Trophoblast cell (in vitro differentiated cells and primary cell): ENCODE data around the gene CD300LB.

Source experiments
- DNase-seq, 2 donors: peaks; one replicate each; pipeline ENCODE4 v3.0.0-alpha.2; 2016
- H2AFZ ChIP-seq: 2 replicates; pipeline ENCODE4 v1.6.1; 2013; ENCODE audit warnings: low read length, moderate library complexity, mild to moderate bottlenecking; ENCODE audit not compliant: insufficient read depth, poor library complexity
- H2AK5ac ChIP-seq: 2 replicates; pipeline ENCODE4 v1.6.1; 2013; ENCODE audit warnings: mild to moderate bottlenecking, low read length
- H2BK120ac ChIP-seq: 2 replicates; pipeline ENCODE4 v1.6.1; 2013; ENCODE audit warnings: low read length, mild to moderate bottlenecking, moderate library complexity; ENCODE audit not compliant: insufficient read depth, poor library complexity
- H2BK12ac ChIP-seq: 2 replicates; pipeline ENCODE4 v1.6.1; 2013; ENCODE audit warnings: mild to moderate bottlenecking, low read length, moderate library complexity
- H2BK5ac ChIP-seq: 2 replicates; pipeline ENCODE4 v1.6.1; 2013; ENCODE audit warnings: low read length, low read depth, moderate library complexity, mild to moderate bottlenecking; ENCODE audit not compliant: poor library complexity
- H3K14ac ChIP-seq: 2 replicates; pipeline ENCODE4 v1.6.1; 2013; ENCODE audit warnings: mild to moderate bottlenecking, low read length
- H3K18ac ChIP-seq: 2 replicates; pipeline ENCODE4 v1.6.1; 2013; ENCODE audit warnings: mild to moderate bottlenecking, low read length
- H3K23ac ChIP-seq: 2 replicates; pipeline ENCODE4 v1.6.1; 2013; ENCODE audit warnings: low read length
- H3K27ac ChIP-seq: 2 replicates; pipeline ENCODE4 v1.5.1; 2013; ENCODE audit warnings: low read depth, mild to moderate bottlenecking, inconsistent platforms, low read length, moderate library complexity
- H3K27me3 ChIP-seq: 2 replicates; pipeline ENCODE4 v1.6.1; 2013; ENCODE audit warnings: inconsistent platforms, mild to moderate bottlenecking, low read length, moderate library complexity; ENCODE audit not compliant: insufficient read depth
- H3K36me3 ChIP-seq, 2 experiments: 1 replicate in 1 of 2; 2 replicates in 1 of 2; pipeline ENCODE4 v1.6.1; 2013; ENCODE audit warnings: low read length in 2 of 2, mild to moderate bottlenecking in 2 of 2, moderate library complexity in 1 of 2; ENCODE audit not compliant: insufficient read depth in 2 of 2, control insufficient read depth in 1 of 2
- H3K4ac ChIP-seq: 2 replicates; pipeline ENCODE4 v1.6.1; 2013; ENCODE audit warnings: low read depth, mild to moderate bottlenecking, low read length, moderate library complexity
- H3K4me1 ChIP-seq, 2 experiments: 1 replicate in 1 of 2; 2 replicates in 1 of 2; pipeline ENCODE4 v1.6.1; 2013; ENCODE audit warnings: low read length in 2 of 2, mild to moderate bottlenecking in 2 of 2, moderate library complexity in 1 of 2; ENCODE audit not compliant: insufficient read depth in 2 of 2, control insufficient read depth in 1 of 2
- H3K4me2 ChIP-seq: 2 replicates; pipeline ENCODE4 v1.6.1; 2013; ENCODE audit warnings: inconsistent platforms, mild to moderate bottlenecking, low read length, moderate library complexity
- H3K4me3 ChIP-seq: 2 replicates; pipeline ENCODE4 v1.5.1; 2013; ENCODE audit warnings: mild to moderate bottlenecking, low read depth, low read length, inconsistent platforms
- H3K79me1 ChIP-seq: one replicate; pipeline ENCODE4 v1.6.1; 2013; ENCODE audit warnings: low read length
- H3K79me2 ChIP-seq: 2 replicates; pipeline ENCODE4 v1.6.1; 2013; ENCODE audit warnings: low read length, mild to moderate bottlenecking; ENCODE audit not compliant: control insufficient read depth, insufficient read depth, poor library complexity
- H3K9ac ChIP-seq: 2 replicates; pipeline ENCODE4 v1.6.1; 2013; ENCODE audit warnings: mild to moderate bottlenecking, low read length
- H3K9me3 ChIP-seq: 2 replicates; pipeline ENCODE4 v1.6.1; 2013; ENCODE audit warnings: low read depth, mild to moderate bottlenecking, control low read depth, inconsistent platforms, low read length; ENCODE audit not compliant: insufficient read depth
- H4K12ac ChIP-seq: 2 replicates; pipeline ENCODE4 v1.6.1; 2013; ENCODE audit warnings: low read depth, mild to moderate bottlenecking, low read length, moderate library complexity
- H4K8ac ChIP-seq: 2 replicates; pipeline ENCODE4 v1.6.1; 2013; ENCODE audit warnings: low read depth, mild to moderate bottlenecking, low read length, moderate library complexity
- H4K91ac ChIP-seq: one replicate; pipeline ENCODE4 v1.6.1; 2013; ENCODE audit warnings: low read depth, mild to moderate bottlenecking, low read length, moderate library complexity
- WGBS: extraction: QIAGEN DNeasy Blood & Tissue Kit; methylation state at CpG from one replicate; pipeline ENCODE4 v1.1.7; 2013; ENCODE audit warnings: missing lambda C conversion rate; ENCODE audit not compliant: insufficient read length, insufficient coverage; ENCODE audit errors: extremely low coverage; 5-methylcytosine and 5-hydroxymethylcytosine counted together

The CD300LB gene

DNA sequence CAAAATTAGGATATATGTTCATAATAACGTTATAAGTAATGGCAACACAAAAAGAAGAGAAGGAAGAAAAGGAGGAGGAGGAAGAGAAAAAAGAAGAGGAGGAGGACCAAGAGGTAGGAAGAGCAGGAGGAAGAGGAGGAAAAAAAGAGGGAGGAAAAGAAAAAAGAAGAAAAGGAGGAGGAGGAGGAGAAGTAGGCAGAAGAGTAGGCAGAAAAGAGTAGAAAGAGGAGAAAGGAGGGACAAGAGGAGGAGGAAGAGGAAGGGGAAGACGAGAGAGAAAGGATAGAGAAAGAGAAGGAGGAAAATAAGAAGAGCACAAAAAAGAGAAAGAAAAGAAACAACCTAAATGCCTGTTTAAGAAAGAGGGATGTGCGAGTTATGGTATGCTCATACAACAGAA is 5.6 kb upstream of the CD300LB start:
- H3K18ac ChIP-seq: no peak overlapping the region
- H3K79me2 ChIP-seq: no peaks in the 10 kb centered on the region
- no peak overlapping the region for H4K8ac ChIP-seq
- H3K4me3 ChIP-seq: no peak overlapping the region
- H3K79me1 ChIP-seq: no peaks in the 10 kb centered on the region
- no peak for DNase-seq
- H3K27ac ChIP-seq: no peak overlapping the region
- H3K9me3 ChIP-seq: no peaks in the 10 kb centered on the region
- H3K4me1 ChIP-seq: no peaks in the 10 kb centered on the region
- no peak overlapping the region for H2BK12ac ChIP-seq
- no peak overlapping the region for H2AK5ac ChIP-seq
- no peaks in the 10 kb centered on the region for H3K27me3 ChIP-seq
- H3K36me3 ChIP-seq: no peaks in the 10 kb centered on the region
- no peak overlapping the region for H3K14ac ChIP-seq
- H2AFZ ChIP-seq: no peak overlapping the region
- no peak overlapping the region for H2BK5ac ChIP-seq
- no CpG with 5 or more reads among the region's 3 CpGs for WGBS
- no peak overlapping the region for H3K4ac ChIP-seq
- no peak overlapping the region for H3K4me2 ChIP-seq
- H4K91ac ChIP-seq: no peak overlapping the region
- H4K12ac ChIP-seq: no peak overlapping the region
- no peak overlapping the region for H3K9ac ChIP-seq
- no peak overlapping the region for H3K23ac ChIP-seq
- H2BK120ac ChIP-seq: no peak overlapping the region

DNA sequence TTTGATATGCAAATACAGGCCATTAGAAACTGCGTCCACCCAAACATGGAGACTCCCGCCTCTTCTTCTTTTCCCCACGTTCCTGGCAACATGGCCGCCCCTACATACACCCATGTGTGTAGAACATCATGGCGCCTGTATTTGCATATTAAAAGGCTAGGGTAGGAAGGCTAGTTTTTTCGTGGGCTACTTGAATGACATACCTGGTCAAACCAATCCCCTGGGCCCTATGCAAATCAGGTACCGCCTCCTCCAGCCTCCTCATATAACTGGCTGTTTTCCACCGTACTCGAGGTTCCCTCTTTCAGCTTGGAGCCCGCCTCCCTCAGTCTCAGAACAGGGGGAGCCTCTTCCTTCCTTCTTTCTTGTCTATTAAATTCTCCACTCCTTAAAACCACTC is 840 bp upstream of the CD300LB start:
- Histone ChIP-seq H4K12ac (no peak overlapping the region), H3K9me3 (no peaks in the 10 kb centered on the region), H4K91ac (no peak overlapping the region), H3K79me1 (no peaks in the 10 kb centered on the region), H3K36me3 (no peaks in the 10 kb centered on the region), H3K23ac (no peak overlapping the region), H3K27ac (no peak overlapping the region), H3K4me3 (no peak overlapping the region), H2AFZ (no peak overlapping the region), H4K8ac (no peak overlapping the region), H2BK5ac (no peak overlapping the region), H3K9ac (no peak overlapping the region), H2AK5ac (no peak overlapping the region), H3K4ac (no peak overlapping the region), H2BK120ac (no peak overlapping the region), H3K27me3 (no peaks in the 10 kb centered on the region), H2BK12ac (no peak overlapping the region), H3K14ac (no peak overlapping the region), H3K18ac (no peak overlapping the region), H3K4me1 (no peaks in the 10 kb centered on the region), H3K4me2 (no peak overlapping the region), H3K79me2 (no peaks in the 10 kb centered on the region)
- peak in 1 of 2 donors; percentile 43 for DNase-seq
- WGBS: no CpG with 5 or more reads among the region's 10 CpGs

DNA sequence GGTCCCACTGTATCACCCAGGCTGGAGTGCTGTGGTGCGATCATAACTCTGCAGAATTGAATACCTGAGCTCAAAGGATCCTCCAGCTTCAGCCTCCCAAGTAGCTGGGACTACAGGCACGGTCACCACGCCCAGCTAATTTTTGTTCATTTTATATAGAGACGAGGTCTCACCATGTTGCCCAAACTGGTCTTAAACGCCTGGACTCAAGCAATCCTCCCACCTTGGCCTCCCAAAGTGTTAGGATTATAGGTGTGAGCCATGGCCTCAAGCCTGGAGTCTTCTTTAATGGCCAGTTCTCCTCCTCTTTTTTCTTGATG is 484 bp downstream of the CD300LB start:
- Histone ChIP-seq H3K9ac (no peak overlapping the region), H4K91ac (no peak overlapping the region), H3K27ac (no peak overlapping the region), H3K27me3 (no peaks in the 10 kb centered on the region), H3K9me3 (peaks cover 2% of the 10 kb centered on the region), H3K36me3 (no peaks in the 10 kb centered on the region), H2BK5ac (no peak overlapping the region), H3K23ac (no peak overlapping the region), H4K8ac (no peak overlapping the region), H2AFZ (no peak overlapping the region), H3K14ac (no peak overlapping the region), H2AK5ac (no peak overlapping the region), H3K18ac (no peak overlapping the region), H2BK120ac (no peak overlapping the region), H3K4me3 (no peak overlapping the region), H3K79me2 (no peaks in the 10 kb centered on the region), H3K4me1 (no peaks in the 10 kb centered on the region), H4K12ac (no peak overlapping the region), H3K79me1 (no peaks in the 10 kb centered on the region), H3K4me2 (no peak overlapping the region), H2BK12ac (no peak overlapping the region), H3K4ac (no peak overlapping the region)
- WGBS: no CpG with 5 or more reads among the region's 5 CpGs
- no peak for DNase-seq

DNA sequence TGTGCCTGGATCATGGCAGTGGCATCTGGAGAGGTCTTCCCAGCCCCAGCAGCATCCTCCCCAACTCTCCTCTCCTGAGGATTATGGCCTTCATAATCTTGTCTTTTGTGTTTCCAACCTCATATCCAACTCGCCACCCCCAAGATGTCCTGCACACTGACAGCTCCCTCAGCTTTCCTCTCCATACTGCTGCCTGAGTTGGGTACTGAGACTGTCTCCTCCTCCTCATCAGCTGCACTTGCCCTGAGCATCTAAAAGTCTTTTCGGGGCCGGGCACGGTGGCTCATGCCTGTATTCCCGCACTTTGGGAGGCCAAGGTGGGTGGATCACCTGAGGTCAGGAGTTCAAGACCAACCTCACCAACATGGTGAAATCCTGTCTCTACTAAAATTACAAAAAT is 2.0 kb downstream of the CD300LB start:
- Histone ChIP-seq H3K27ac (no peak overlapping the region), H4K12ac (no peak overlapping the region), H3K4ac (no peak overlapping the region), H2AFZ (no peak overlapping the region), H3K18ac (no peak overlapping the region), H3K4me3 (no peak overlapping the region), H3K4me2 (no peak overlapping the region), H3K36me3 (no peaks in the 10 kb centered on the region), H3K14ac (no peak overlapping the region), H2BK12ac (no peak overlapping the region), H4K8ac (no peak overlapping the region), H3K79me1 (no peaks in the 10 kb centered on the region), H4K91ac (no peak overlapping the region), H2BK5ac (no peak overlapping the region), H3K79me2 (no peaks in the 10 kb centered on the region), H3K9me3 (peaks cover 6% of the 10 kb centered on the region), H2AK5ac (no peak overlapping the region), H3K9ac (no peak overlapping the region), H3K23ac (no peak overlapping the region), H3K27me3 (no peaks in the 10 kb centered on the region), H3K4me1 (no peaks in the 10 kb centered on the region), H2BK120ac (no peak overlapping the region)
- WGBS: no CpG with 5 or more reads among the region's 5 CpGs
- no peak for DNase-seq
